ENCODE results near the gene PGC. TPM values are rescaled to one million over a fixed set of nuclear protein-coding genes. Genes with fewer than 3 reads are reported as not detected.

Gene PGC
- total RNA-seq, 2 donors from 2014 or later: not detected

- DNase-seq (ENCODE audit: low spot score): no peak
- Histone ChIP-seq H3K27ac (no peak overlapping the region), H3K4me1 (peaks cover 0 to 90% of the 10 kb centered on the region in 2 donors), H3K4me3 (no peak overlapping the region), H3K36me3 (no peaks in the 10 kb centered on the region), H3K9me3 (no peaks in the 10 kb centered on the region), H3K27me3 (no peaks in the 10 kb centered on the region)
- no peak for TF ChIP-seq CTCF (IDR thresholded peaks at IDR 0.05)
Observed at GRCh38 chr6:41708856-41709255, 38.3 kb downstream of the PGC start.

- DNase-seq (ENCODE audit: low spot score): no peak
- H3K4me3 ChIP-seq: no peak overlapping the region
- no peak for TF ChIP-seq CTCF (IDR thresholded peaks at IDR 0.05)
- H3K27me3 ChIP-seq: no peaks in the 10 kb centered on the region
- no peaks in the 10 kb centered on the region for H3K9me3 ChIP-seq
- peaks cover 0 to 82% of the 10 kb centered on the region in 2 donors for H3K4me1 ChIP-seq
- H3K27ac ChIP-seq: peak overlapping the region; percentile 83 to 87
- H3K36me3 ChIP-seq: no peaks in the 10 kb centered on the region
Observed at GRCh38 chr6:41707565-41708200, 39.5 kb downstream of the PGC start.

- Histone ChIP-seq H3K4me1 (peaks cover 0 to 77% of the 10 kb centered on the region in 2 donors), H3K4me3 (no peak overlapping the region), H3K36me3 (no peaks in the 10 kb centered on the region), H3K27ac (peak overlapping the region; percentile 83 to 87), H3K27me3 (no peaks in the 10 kb centered on the region), H3K9me3 (no peaks in the 10 kb centered on the region)
- TF ChIP-seq CTCF (IDR thresholded peaks at IDR 0.05): no peak
- peak; percentile 71 for DNase-seq (ENCODE audit: low spot score)
Observed at GRCh38 chr6:41706876-41707564, 40.2 kb downstream of the PGC start.

GRCh38 chr6:41705996-41706835 is 41.0 kb downstream of the PGC start:
- peak; percentile 48 to 82 for TF ChIP-seq CTCF (IDR thresholded peaks at IDR 0.05)
- H3K9me3 ChIP-seq: no peaks in the 10 kb centered on the region
- peaks cover 0 to 77% of the 10 kb centered on the region in 2 donors for H3K4me1 ChIP-seq
- DNase-seq (ENCODE audit: low spot score): peak; percentile 82
- no peak overlapping the region for H3K4me3 ChIP-seq
- H3K36me3 ChIP-seq: no peaks in the 10 kb centered on the region
- no peaks in the 10 kb centered on the region for H3K27me3 ChIP-seq
- peak overlapping the region; percentile 83 to 87 for H3K27ac ChIP-seq

- Histone ChIP-seq H3K36me3 (no peaks in the 10 kb centered on the region), H3K4me3 (peak overlapping the region in 1 of 2 donors; percentile 18), H3K27me3 (no peaks in the 10 kb centered on the region), H3K9me3 (no peaks in the 10 kb centered on the region), H3K4me1 (peaks cover 0 to 77% of the 10 kb centered on the region in 2 donors), H3K27ac (peak overlapping the region; percentile 83 to 87)
- TF ChIP-seq CTCF (IDR thresholded peaks at IDR 0.05): no peak
- no peak for DNase-seq (ENCODE audit: low spot score)
Observed at GRCh38 chr6:41705311-41705995, 41.7 kb downstream of the PGC start.
